Suppressor macrophage (primary cell): ENCODE data around the gene FNIP1.
"Not testable (repeated sequence)": the region's sequence is repeated elsewhere in the genome, so short reads cannot be mapped to it uniquely, and the experiment has no call there.

Source experiments
- DNase-seq, 4 experiments: peaks; one replicate each; pipeline ENCODE4 v3.0.0-alpha.2; 2020 to 2022
- total RNA-seq, 17 experiments: gene quantifications; one replicate each; lab custom pipeline; 2026; ENCODE audit warnings: mixed read lengths in 6 of 17, inconsistent platforms in 3 of 17; lab: John Stamatoyannopoulos, UW

Gene FNIP1
- 33.0 to 148 (median 90.5) reads per million in 17 experiments for total RNA-seq

- peak; percentile 99 to 100 (median 99) for DNase-seq
Measured at GRCh38 chr5:131796793-131797693, at the start of gene FNIP1. TSS of gene FNIP1 (minus strand) at chr5:131797017. CDS start at chr5:131796921, 96 bp downstream.

GRCh38 chr5:131846536-131846935, 49.7 kb upstream of the FNIP1 start:
- DNase-seq = peak in 3 of 4 experiments; percentile 31 to 55 (median 41)

- no peak for DNase-seq
Measured at GRCh38 chr5:131845828-131846227, 49.0 kb upstream of the FNIP1 start.

- not testable (repeated sequence) for DNase-seq
Measured at GRCh38 chr5:131842971-131843370, 46.2 kb upstream of the FNIP1 start.

- DNase-seq = not testable (repeated sequence)
Measured at GRCh38 chr5:131832702-131833101, 35.9 kb upstream of the FNIP1 start.

GRCh38 chr5:131825404-131826013, 28.7 kb upstream of the FNIP1 start:
- DNase-seq = no peak

- DNase-seq = no peak
Measured at GRCh38 chr5:131824631-131825030, 27.8 kb upstream of the FNIP1 start.

- DNase-seq = no peak
Measured at GRCh38 chr5:131821221-131821620, 24.4 kb upstream of the FNIP1 start.

GRCh38 chr5:131818001-131818724, 21.3 kb upstream of the FNIP1 start:
- no peak for DNase-seq

GRCh38 chr5:131814990-131815389, 18.2 kb upstream of the FNIP1 start:
- no peak for DNase-seq

- no peak for DNase-seq
Measured at GRCh38 chr5:131812371-131813160, 15.7 kb upstream of the FNIP1 start.

GRCh38 chr5:131810510-131811249, 13.9 kb upstream of the FNIP1 start:
- peak in 3 of 4 experiments; percentile 16 to 21 (median 18) for DNase-seq

- DNase-seq = peak; percentile 60 to 79 (median 68)
Measured at GRCh38 chr5:131795879-131796792, 681 bp downstream of the FNIP1 start.

- peak in 2 of 4 experiments; percentile 10 to 27 for DNase-seq
Measured at GRCh38 chr5:131795228-131795627, 1.6 kb downstream of the FNIP1 start.

GRCh38 chr5:131794586-131794985, 2.2 kb downstream of the FNIP1 start:
- DNase-seq = peak; percentile 59 to 84 (median 72)

GRCh38 chr5:131792896-131793295, 3.9 kb downstream of the FNIP1 start:
- peak in 2 of 4 experiments; percentile 11 to 19 for DNase-seq

- no peak for DNase-seq
Measured at GRCh38 chr5:131791866-131792265, 5.0 kb downstream of the FNIP1 start.

- DNase-seq = no peak
Measured at GRCh38 chr5:131790550-131790949, 6.3 kb downstream of the FNIP1 start.

- DNase-seq = no peak
Measured at GRCh38 chr5:131789765-131790164, 7.1 kb downstream of the FNIP1 start.

GRCh38 chr5:131787736-131788135, 9.1 kb downstream of the FNIP1 start:
- no peak for DNase-seq
